Measurements from ENCODE around the gene ARRB1. TPM values are rescaled to one million over a fixed set of nuclear protein-coding genes. Genes with fewer than 3 reads are reported as not detected.

Gene ARRB1
- total and polyA plus RNA-seq, 4 donors: 35.0 to 45.8 (median 41.9) TPM

GRCh38 chr11:75345455-75346160 is 5.9 kb downstream of the ARRB1 start:
- no peaks in the 10 kb centered on the region for H3K27me3 ChIP-seq (ENCODE audit: control insufficient read depth, insufficient read depth, low read length)
- WGBS (ENCODE audit: insufficient coverage): 93% methylated on average over 3 of the region's 8 CpGs
- H3K4me1 ChIP-seq (ENCODE audit: control insufficient read depth, insufficient read depth, low read length): peaks cover 86% of the 10 kb centered on the region
- no peak for DNase-seq (ENCODE audit: low read depth in 4 of 6, low spot score in 6 of 6)
- peaks cover 11% of the 10 kb centered on the region for H3K36me3 ChIP-seq (ENCODE audit: control insufficient read depth, insufficient read depth, low read length)
- no peak overlapping the region for H3K4me3 ChIP-seq (ENCODE audit: low read depth, low read length)
- no peaks in the 10 kb centered on the region for H3K9me3 ChIP-seq (ENCODE audit: control insufficient read depth, insufficient read depth, low read length)
- H3K27ac ChIP-seq (ENCODE audit: low read depth, low read length): no peak overlapping the region

- Histone ChIP-seq H3K9me3 (ENCODE audit: control insufficient read depth, insufficient read depth, low read length) (no peaks in the 10 kb centered on the region), H3K4me3 (ENCODE audit: low read depth, low read length) (no peak overlapping the region), H3K4me1 (ENCODE audit: control insufficient read depth, insufficient read depth, low read length) (peaks cover 86% of the 10 kb centered on the region), H3K27ac (ENCODE audit: low read depth, low read length) (no peak overlapping the region), H3K27me3 (ENCODE audit: control insufficient read depth, insufficient read depth, low read length) (no peaks in the 10 kb centered on the region), H3K36me3 (ENCODE audit: control insufficient read depth, insufficient read depth, low read length) (peaks cover 11% of the 10 kb centered on the region)
- DNase-seq (ENCODE audit: low read depth in 4 of 6, low spot score in 6 of 6): no peak
- WGBS (ENCODE audit: insufficient coverage): 72% methylated on average over 6 of the region's 11 CpGs
Observed at GRCh38 chr11:75344761-75345454, 6.6 kb downstream of the ARRB1 start.

- DNase-seq (ENCODE audit: low read depth in 4 of 6, low spot score in 6 of 6): no peak
- H3K4me1 ChIP-seq (ENCODE audit: control insufficient read depth, insufficient read depth, low read length): peaks cover 86% of the 10 kb centered on the region
- peaks cover 11% of the 10 kb centered on the region for H3K36me3 ChIP-seq (ENCODE audit: control insufficient read depth, insufficient read depth, low read length)
- H3K27me3 ChIP-seq (ENCODE audit: control insufficient read depth, insufficient read depth, low read length): no peaks in the 10 kb centered on the region
- WGBS (ENCODE audit: insufficient coverage): 97% methylated on average over 3 of the region's 3 CpGs
- H3K9me3 ChIP-seq (ENCODE audit: control insufficient read depth, insufficient read depth, low read length): no peaks in the 10 kb centered on the region
- no peak overlapping the region for H3K27ac ChIP-seq (ENCODE audit: low read depth, low read length)
- H3K4me3 ChIP-seq (ENCODE audit: low read depth, low read length): no peak overlapping the region
Observed at GRCh38 chr11:75344186-75344585, 7.3 kb downstream of the ARRB1 start.

GRCh38 chr11:75342966-75343870 is 8.2 kb downstream of the ARRB1 start:
- no peak for DNase-seq (ENCODE audit: low read depth in 4 of 6, low spot score in 6 of 6)
- Histone ChIP-seq H3K36me3 (ENCODE audit: control insufficient read depth, insufficient read depth, low read length) (peaks cover 11% of the 10 kb centered on the region), H3K27me3 (ENCODE audit: control insufficient read depth, insufficient read depth, low read length) (no peaks in the 10 kb centered on the region), H3K27ac (ENCODE audit: low read depth, low read length) (no peak overlapping the region), H3K4me3 (ENCODE audit: low read depth, low read length) (no peak overlapping the region), H3K9me3 (ENCODE audit: control insufficient read depth, insufficient read depth, low read length) (no peaks in the 10 kb centered on the region), H3K4me1 (ENCODE audit: control insufficient read depth, insufficient read depth, low read length) (peaks cover 88% of the 10 kb centered on the region)
- WGBS (ENCODE audit: insufficient coverage): 79% methylated on average over 5 of the region's 12 CpGs

- Histone ChIP-seq H3K27ac (ENCODE audit: low read depth, low read length) (no peak overlapping the region), H3K4me3 (ENCODE audit: low read depth, low read length) (no peak overlapping the region), H3K4me1 (ENCODE audit: control insufficient read depth, insufficient read depth, low read length) (peaks cover 84% of the 10 kb centered on the region), H3K36me3 (ENCODE audit: control insufficient read depth, insufficient read depth, low read length) (peaks cover 8% of the 10 kb centered on the region), H3K27me3 (ENCODE audit: control insufficient read depth, insufficient read depth, low read length) (no peaks in the 10 kb centered on the region), H3K9me3 (ENCODE audit: control insufficient read depth, insufficient read depth, low read length) (no peaks in the 10 kb centered on the region)
- 64% methylated on average over 12 of the region's 15 CpGs for WGBS (ENCODE audit: insufficient coverage)
- peak in 2 of 6 donors; percentile 59 to 77 for DNase-seq (ENCODE audit: low read depth in 4 of 6, low spot score in 6 of 6)
Observed at GRCh38 chr11:75342231-75342918, 9.1 kb downstream of the ARRB1 start.

- H3K4me1 ChIP-seq (ENCODE audit: control insufficient read depth, insufficient read depth, low read length): peaks cover 80% of the 10 kb centered on the region
- no peak overlapping the region for H3K4me3 ChIP-seq (ENCODE audit: low read depth, low read length)
- peak in 1 of 6 donors; percentile 66 for DNase-seq (ENCODE audit: low read depth in 4 of 6, low spot score in 6 of 6)
- H3K27me3 ChIP-seq (ENCODE audit: control insufficient read depth, insufficient read depth, low read length): no peaks in the 10 kb centered on the region
- peak overlapping the region; percentile 19 for H3K27ac ChIP-seq (ENCODE audit: low read depth, low read length)
- peaks cover 8% of the 10 kb centered on the region for H3K36me3 ChIP-seq (ENCODE audit: control insufficient read depth, insufficient read depth, low read length)
- WGBS (ENCODE audit: insufficient coverage): 59% methylated on average over 4 of the region's 5 CpGs
- no peaks in the 10 kb centered on the region for H3K9me3 ChIP-seq (ENCODE audit: control insufficient read depth, insufficient read depth, low read length)
Observed at GRCh38 chr11:75341612-75342011, 9.8 kb downstream of the ARRB1 start.

GRCh38 chr11:75339685-75340409 is 11.6 kb downstream of the ARRB1 start:
- Histone ChIP-seq H3K4me3 (ENCODE audit: low read depth, low read length) (no peak overlapping the region), H3K4me1 (ENCODE audit: control insufficient read depth, insufficient read depth, low read length) (peaks cover 71% of the 10 kb centered on the region), H3K36me3 (ENCODE audit: control insufficient read depth, insufficient read depth, low read length) (peaks cover 7% of the 10 kb centered on the region), H3K27me3 (ENCODE audit: control insufficient read depth, insufficient read depth, low read length) (no peaks in the 10 kb centered on the region), H3K9me3 (ENCODE audit: control insufficient read depth, insufficient read depth, low read length) (no peaks in the 10 kb centered on the region), H3K27ac (ENCODE audit: low read depth, low read length) (peak overlapping the region; percentile 78)
- no peak for DNase-seq (ENCODE audit: low read depth in 4 of 6, low spot score in 6 of 6)
- WGBS (ENCODE audit: insufficient coverage): 43% methylated on average over 5 of the region's 14 CpGs

- Histone ChIP-seq H3K9me3 (ENCODE audit: control insufficient read depth, insufficient read depth, low read length) (no peaks in the 10 kb centered on the region), H3K4me1 (ENCODE audit: control insufficient read depth, insufficient read depth, low read length) (peaks cover 61% of the 10 kb centered on the region), H3K27ac (ENCODE audit: low read depth, low read length) (no peak overlapping the region), H3K4me3 (ENCODE audit: low read depth, low read length) (no peak overlapping the region), H3K27me3 (ENCODE audit: control insufficient read depth, insufficient read depth, low read length) (no peaks in the 10 kb centered on the region), H3K36me3 (ENCODE audit: control insufficient read depth, insufficient read depth, low read length) (peaks cover 4% of the 10 kb centered on the region)
- DNase-seq (ENCODE audit: low read depth in 4 of 6, low spot score in 6 of 6): peak in 1 of 6 donors; percentile 87
- WGBS (ENCODE audit: insufficient coverage): 46% methylated on average over 2 of the region's 8 CpGs
Observed at GRCh38 chr11:75338516-75339208, 12.8 kb downstream of the ARRB1 start.

Data from spinal cord (tissue), 10 donors.